MCF 10A (cell line): ENCODE data around the gene FOXL2. TPM values are rescaled to one million over a fixed set of nuclear protein-coding genes. Genes with fewer than 3 reads are reported as not detected.
A peak's percentile ranks its signal among the peaks of the same experiment; 100 is the strongest.

ENCODE experiments used
- BruUV-seq: library from RNA; stranded (reverse); fragments of 400-500 nt; replicated peaks from 2 replicates; lab custom pipeline; 2021; lab: Mats Ljungman, UMichigan
- CTCF ChIA-PET: fragments of 300-600 bp; sonication (Branson Sonifier 250); formaldehyde crosslinking; extraction: SDS; loops from one replicate; lab custom pipeline; 2021; ENCODE audit warnings: antibody characterized with exemption, inconsistent platforms; lab: Yijun Ruan, JAX
- POLR2A ChIA-PET: fragments of 300-600, 350-650 bp; sonication (Branson Sonifier 250); formaldehyde crosslinking; extraction: SDS; loops from one replicate; lab custom pipeline; 2020; ENCODE audit warnings: antibody characterized with exemption, inconsistent platforms; lab: Yijun Ruan, JAX
- DNase-seq: peaks from one replicate; pipeline ENCODE4 v3.0.0-alpha.2; 2018; ENCODE audit not compliant: unreplicated experiment
- H3K27ac Mint-ChIP-seq: one replicate; pipeline ENCODE4 v1.8.0; 2022; ENCODE audit warnings: mild to moderate bottlenecking, low read depth, mixed read lengths; ENCODE audit not compliant: unreplicated experiment
- H3K27me3 Mint-ChIP-seq: one replicate; pipeline ENCODE4 v1.8.0; 2022; ENCODE audit warnings: mixed read lengths; ENCODE audit not compliant: insufficient read depth, unreplicated experiment
- H3K36me3 Mint-ChIP-seq: one replicate; pipeline ENCODE4 v1.8.0; 2022; ENCODE audit warnings: mild to moderate bottlenecking, moderate library complexity, mixed read lengths; ENCODE audit not compliant: insufficient read depth, unreplicated experiment
- H3K4me1 Mint-ChIP-seq: one replicate; pipeline ENCODE4 v1.8.0; 2022; ENCODE audit warnings: mixed read lengths; ENCODE audit not compliant: insufficient read depth, unreplicated experiment
- H3K4me3 Mint-ChIP-seq: one replicate; pipeline ENCODE4 v1.8.0; 2022; ENCODE audit warnings: mild to moderate bottlenecking, moderate library complexity, mixed read lengths; ENCODE audit not compliant: unreplicated experiment
- H3K9me3 Mint-ChIP-seq: one replicate; pipeline ENCODE4 v1.8.0; 2022; ENCODE audit warnings: mixed read lengths; ENCODE audit not compliant: unreplicated experiment
- CTCF ChIP-seq: fragments of 200-600 bp; IDR thresholded peaks from one replicate; pipeline ENCODE4 v1.8.0; 2022; ENCODE audit warnings: antibody characterized with exemption, mild to moderate bottlenecking; ENCODE audit not compliant: unreplicated experiment
- intact Hi-C: fragments of 100-400 bp; cut with micrococcal nuclease; formaldehyde crosslinking; loops from 2 replicates; pipeline ENCODE4 v1.14.1; 2022
- total RNA-seq: library from RNA; stranded (reverse); gene quantifications from 2 replicates; pipeline ENCODE4 v1.2.3, GENCODE V29; 2022

FOXL2 gene
- total RNA-seq, 1 experiment from 2014 or later, result 0.30 TPM

DNA sequence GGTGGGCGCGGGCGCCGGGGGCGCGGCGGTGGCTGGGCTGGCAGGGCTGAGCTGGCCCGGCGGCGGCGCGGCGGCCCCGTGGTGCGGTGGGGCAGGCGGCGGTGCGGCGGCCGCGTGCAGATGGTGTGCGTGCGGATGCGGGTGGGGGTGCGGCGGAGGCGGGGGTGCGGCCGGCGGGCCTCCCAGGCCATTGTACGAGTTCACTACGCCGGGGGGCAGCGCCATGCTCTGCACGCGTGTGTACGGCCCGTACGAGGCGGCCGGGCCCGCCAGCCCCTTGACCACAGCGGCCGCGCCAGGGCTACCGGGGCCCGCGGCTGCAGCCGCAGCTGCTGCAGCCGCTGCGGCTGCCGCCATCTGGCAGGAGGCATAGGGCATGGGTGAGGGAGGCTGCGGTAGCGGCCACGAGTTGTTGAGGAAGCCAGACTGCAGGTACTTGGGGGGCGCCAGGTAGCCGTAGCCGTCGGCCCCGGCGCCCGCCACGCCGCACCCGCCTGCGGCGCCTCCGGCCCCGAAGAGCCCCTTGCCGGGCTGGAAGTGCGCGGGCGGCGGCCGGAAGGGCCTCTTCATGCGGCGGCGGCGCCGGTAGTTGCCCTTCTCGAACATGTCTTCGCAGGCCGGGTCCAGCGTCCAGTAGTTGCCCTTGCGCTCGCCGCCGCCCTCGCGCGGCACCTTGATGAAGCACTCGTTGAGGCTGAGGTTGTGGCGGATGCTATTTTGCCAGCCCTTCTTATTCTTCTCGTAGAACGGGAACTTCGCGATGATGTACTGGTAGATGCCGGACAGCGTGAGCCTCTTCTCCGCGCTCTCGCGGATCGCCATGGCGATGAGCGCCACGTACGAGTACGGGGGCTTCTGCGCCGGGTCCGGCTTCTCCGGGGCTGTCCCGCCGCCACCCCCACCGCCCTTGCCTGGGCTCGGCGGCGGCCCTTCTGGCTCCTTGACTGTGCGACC lies 951 bp downstream of the FOXL2 start:
- Mint-ChIP-seq H3K9me3 (no peaks in the 10 kb centered on the region), H3K4me1 (no peaks in the 10 kb centered on the region), H3K27me3 (peaks cover 49% of the 10 kb centered on the region), H3K36me3 (no peaks in the 10 kb centered on the region), H3K27ac (no peak overlapping the region), H3K4me3 (peak overlapping the region; percentile 61)
- DNase-seq, result peak; percentile 38
- peak; percentile 10 for TF ChIP-seq CTCF
- intact Hi-C loops, result no loop called here
- CTCF ChIA-PET, result interaction anchor here (1.0 to 1.1 kb wide), 2 partner anchors 12 kb away, joined by 3 to 7 read pairs; no protein-coding TSS in a partner anchor
- BruUV-seq, result no TSS peak
- POLR2A ChIA-PET, result interaction anchor here (0.7 kb wide), 1 partner anchor 899 kb away, joined by 3 read pairs; no protein-coding TSS in a partner anchor

DNA sequence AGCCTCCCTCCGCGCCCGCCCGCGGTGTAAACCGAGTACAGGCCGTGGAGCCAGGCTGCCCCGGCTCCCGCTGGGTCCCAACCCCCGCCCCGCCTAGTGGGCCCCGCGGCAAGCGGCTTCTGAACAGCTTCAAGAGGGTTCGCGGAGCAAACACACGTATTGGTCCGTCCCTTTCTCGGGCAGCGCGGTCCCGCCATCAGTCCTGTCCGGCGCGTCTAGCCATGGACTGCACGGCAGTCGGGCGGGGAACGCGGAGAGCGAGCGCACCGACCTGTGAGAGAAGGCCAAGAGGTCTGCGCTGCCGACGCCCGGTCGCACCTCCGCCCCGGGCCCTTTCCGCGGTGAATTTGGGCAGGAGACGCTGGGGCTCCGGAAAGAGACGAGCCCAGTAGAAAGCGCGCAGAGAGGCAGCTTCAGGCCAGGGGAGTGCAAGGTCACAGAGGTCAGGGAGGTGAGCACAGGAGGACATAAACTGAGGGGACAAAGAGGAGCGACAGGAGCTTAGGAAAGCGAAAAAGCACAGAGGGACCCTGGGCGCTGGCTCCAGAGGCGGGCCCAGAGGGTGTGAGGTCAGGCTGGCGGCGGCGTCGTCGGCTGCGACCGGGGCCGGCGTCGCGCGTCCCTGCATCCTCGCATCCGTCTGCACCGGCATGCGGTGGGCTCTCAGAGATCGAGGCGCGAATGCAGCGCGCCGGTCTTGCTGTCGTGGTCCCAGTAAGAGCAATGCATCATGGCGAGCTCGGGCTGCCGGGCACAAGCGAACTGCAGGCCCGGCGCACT lies 1.8 kb downstream of the FOXL2 start:
- CTCF ChIA-PET, result interaction anchor here (0.6 to 0.7 kb wide), 2 partner anchors 41 to 160 kb away, joined by 3 to 4 read pairs; no protein-coding TSS in a partner anchor
- Mint-ChIP-seq H3K4me1 (no peaks in the 10 kb centered on the region), H3K9me3 (no peaks in the 10 kb centered on the region), H3K4me3 (peak overlapping the region; percentile 24), H3K27ac (no peak overlapping the region), H3K27me3 (peaks cover 41% of the 10 kb centered on the region), H3K36me3 (no peaks in the 10 kb centered on the region)
- BruUV-seq, result no TSS peak
- DNase-seq, result no peak
- intact Hi-C loops, result no loop called here
- no peak for TF ChIP-seq CTCF
- POLR2A ChIA-PET, result no interaction called here

DNA sequence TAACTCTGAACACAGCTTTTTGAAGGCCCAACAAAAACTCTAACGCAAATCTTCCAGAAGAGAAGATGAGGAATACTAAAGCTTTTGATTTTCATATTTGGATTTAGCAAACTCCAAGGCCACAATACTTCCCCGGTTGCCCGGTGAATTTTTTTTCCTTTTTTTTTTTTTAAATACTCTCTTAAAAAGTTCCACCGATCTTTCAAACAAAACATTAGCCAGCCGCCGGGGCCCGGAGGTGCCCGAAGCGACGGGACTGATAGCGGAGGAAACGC lies 2.3 kb downstream of the FOXL2 start:
- POLR2A ChIA-PET, result no interaction called here
- CTCF ChIA-PET, result interaction anchor here (0.6 to 0.7 kb wide), 2 partner anchors 41 to 160 kb away, joined by 3 to 4 read pairs; no protein-coding TSS in a partner anchor
- Mint-ChIP-seq H3K4me1 (no peaks in the 10 kb centered on the region), H3K36me3 (no peaks in the 10 kb centered on the region), H3K27ac (no peak overlapping the region), H3K27me3 (peaks cover 36% of the 10 kb centered on the region), H3K9me3 (no peaks in the 10 kb centered on the region), H3K4me3 (no peak overlapping the region)
- BruUV-seq, result no TSS peak
- TF ChIP-seq CTCF, result no peak
- no peak for DNase-seq
- intact Hi-C loops, result no loop called here
